GM18505 (cell line): Measurements from ENCODE around the gene PLB1.

Experiments
- ATAC-seq: cut with Tn5 transposase; IDR thresholded peaks from one replicate; pipeline ENCODE4 v1.9.1; 2021; ENCODE audit not compliant: unreplicated experiment
- POLR2A ChIP-seq: IDR thresholded peaks from 4 replicates; pipeline ENCODE4 v1.6.1; 2011; ENCODE audit warnings: borderline replicate concordance; ENCODE audit not compliant: insufficient read depth, insufficient read length; ENCODE audit errors: extremely low read depth

PLB1 gene

GRCh38 chr2:28506112-28506910 lies 10.5 kb downstream of the PLB1 start:
- no peak for ATAC-seq

GRCh38 chr2:28507796-28508764 lies 12.2 kb downstream of the PLB1 start:
- TF ChIP-seq POLR2A = no peak
- no peak for ATAC-seq

More at GRCh38 chr2:28506112-28506910, 10.5 kb downstream of the PLB1 start:
- TF ChIP-seq POLR2A = no peak

GRCh38 chr2:28509361-28509760 lies 13.5 kb downstream of the PLB1 start:
- no peak for TF ChIP-seq POLR2A
- no peak for ATAC-seq

GRCh38 chr2:28510184-28510583 lies 14.3 kb downstream of the PLB1 start:
- no peak for TF ChIP-seq POLR2A
- no peak for ATAC-seq

- ATAC-seq = no peak
- TF ChIP-seq POLR2A = no peak
Observed at GRCh38 chr2:28511871-28512606, 16.2 kb downstream of the PLB1 start.

GRCh38 chr2:28512607-28512965 lies 16.7 kb downstream of the PLB1 start:
- no peak for TF ChIP-seq POLR2A
- ATAC-seq = no peak

GRCh38 chr2:28513097-28513496 lies 17.2 kb downstream of the PLB1 start:
- no peak for ATAC-seq
- no peak for TF ChIP-seq POLR2A

GRCh38 chr2:28515176-28515751 lies 19.4 kb downstream of the PLB1 start:
- ATAC-seq = no peak

GRCh38 chr2:28516430-28516829 lies 20.6 kb downstream of the PLB1 start:
- ATAC-seq = no peak
- no peak for TF ChIP-seq POLR2A

More at GRCh38 chr2:28515176-28515751, 19.4 kb downstream of the PLB1 start:
- no peak for TF ChIP-seq POLR2A

GRCh38 chr2:28516950-28517349 lies 21.1 kb downstream of the PLB1 start:
- no peak for ATAC-seq
- TF ChIP-seq POLR2A = no peak

- ATAC-seq = no peak
Observed at GRCh38 chr2:28521663-28522062, 25.8 kb downstream of the PLB1 start.

GRCh38 chr2:28522481-28522880 lies 26.6 kb downstream of the PLB1 start:
- no peak for TF ChIP-seq POLR2A
- ATAC-seq = no peak

More at GRCh38 chr2:28521663-28522062, 25.8 kb downstream of the PLB1 start:
- no peak for TF ChIP-seq POLR2A

GRCh38 chr2:28523902-28524301 lies 28.0 kb downstream of the PLB1 start:
- no peak for TF ChIP-seq POLR2A
- no peak for ATAC-seq
